NCI-H2029 treated with DMSO at 0.1 percent for 48 hours (cell line): ENCODE data around the gene ETFB.

ENCODE experiments used
- DNase-seq: peaks from one replicate; lab custom pipeline; 2025; lab: John Stamatoyannopoulos, UW

The ETFB gene

DNA sequence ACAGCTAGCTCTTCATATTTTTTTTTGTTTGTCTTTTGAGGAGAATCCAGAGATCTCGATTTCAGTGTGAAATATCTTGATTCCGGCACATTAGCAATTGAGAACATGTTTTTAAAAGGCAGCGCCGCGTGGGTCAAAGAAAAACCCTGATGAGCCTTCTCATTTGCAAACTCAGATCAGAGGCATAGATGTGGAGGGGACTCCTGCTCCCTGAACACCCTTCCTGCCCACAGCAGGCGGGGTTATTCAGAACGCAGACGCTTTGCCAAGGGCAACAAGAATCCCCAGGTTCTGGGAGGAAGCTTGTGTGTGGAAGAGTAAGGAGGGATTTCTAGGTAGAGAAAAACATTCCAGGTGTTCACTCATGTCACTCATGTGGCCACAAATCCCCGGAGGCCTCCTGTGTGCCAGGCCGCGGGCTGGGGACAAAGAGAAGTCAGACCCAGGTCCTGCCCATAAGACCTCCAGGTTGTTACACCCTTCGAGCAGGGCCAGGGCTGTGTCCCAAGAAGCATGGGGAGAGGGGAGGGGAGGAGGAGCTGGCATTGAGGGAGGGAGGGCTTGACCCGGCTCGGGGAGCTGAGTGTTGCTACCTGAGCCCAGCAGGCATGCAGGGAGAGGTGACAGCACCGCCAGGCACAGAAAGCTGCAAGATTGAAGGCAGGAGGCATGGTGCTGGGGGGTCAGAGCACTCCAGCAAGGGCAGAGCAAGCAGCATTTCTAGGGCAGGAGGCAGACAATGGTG is 70.6 kb downstream of the ETFB start:
- no peak for DNase-seq
